ENCODE data around the gene IZUMO4. TPM values are rescaled to one million over a fixed set of nuclear protein-coding genes. Genes with fewer than 3 reads are reported as not detected.

Gene IZUMO4
- total and polyA plus RNA-seq, 4 donors, result 1.2 to 1.4 (median 1.2) TPM

DNA sequence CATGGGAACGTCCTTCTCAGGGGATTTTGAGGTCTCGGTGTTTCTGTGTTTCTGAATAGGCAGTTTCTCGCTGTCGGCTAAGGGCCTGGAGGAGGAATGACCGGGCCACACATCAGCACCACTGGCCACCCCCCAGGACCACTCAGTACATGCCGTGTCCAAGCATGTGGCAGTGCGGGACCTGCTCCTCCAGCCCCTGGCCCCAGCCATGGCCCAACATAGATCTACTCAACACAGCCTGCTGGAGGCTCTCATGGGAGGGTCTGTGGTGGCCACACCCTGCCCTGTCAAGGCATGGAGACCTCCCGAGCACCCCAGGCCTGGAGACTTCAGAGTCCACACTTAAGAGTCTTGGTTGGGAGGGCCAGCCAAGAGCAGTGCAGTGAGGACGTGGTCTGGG lies 17.5 kb downstream of the IZUMO4 start:
- Histone ChIP-seq H3K36me3 (ENCODE audit: control insufficient read depth in 4 of 4, insufficient read depth in 3 of 4, low read depth in 1 of 4, low read length in 3 of 4) (peaks cover 47 to 96% (median 68%) of the 10 kb centered on the region in 4 donors), H3K27ac (ENCODE audit: low read depth in 1 of 2, low read length in 2 of 2) (no peak overlapping the region), H3K27me3 (ENCODE audit: control insufficient read depth in 4 of 4, insufficient read depth in 4 of 4, low read length in 3 of 4) (no peaks in the 10 kb centered on the region), H3K4me3 (ENCODE audit: low read depth in 1 of 3, low read length in 3 of 3) (no peak overlapping the region), H3K9me3 (ENCODE audit: control insufficient read depth in 4 of 4, low read length in 3 of 4) (no peaks in the 10 kb centered on the region), H3K4me1 (ENCODE audit: control insufficient read depth in 4 of 4, insufficient read depth in 4 of 4, low read length in 3 of 4) (no peaks in the 10 kb centered on the region), H3K9ac (ENCODE audit: low read depth in 1 of 2, low read length in 2 of 2) (no peak overlapping the region)
- TF ChIP-seq HNF4A (conservative IDR thresholded peaks at IDR 0.05) (no peak), SP1 (IDR thresholded peaks at IDR 0.05) (no peak), NR2F2 (IDR thresholded peaks at IDR 0.05) (no peak)
- WGBS, result 95% methylated on average over 9 of the region's 9 CpGs
- no peak for DNase-seq (ENCODE audit: low spot score)

DNA sequence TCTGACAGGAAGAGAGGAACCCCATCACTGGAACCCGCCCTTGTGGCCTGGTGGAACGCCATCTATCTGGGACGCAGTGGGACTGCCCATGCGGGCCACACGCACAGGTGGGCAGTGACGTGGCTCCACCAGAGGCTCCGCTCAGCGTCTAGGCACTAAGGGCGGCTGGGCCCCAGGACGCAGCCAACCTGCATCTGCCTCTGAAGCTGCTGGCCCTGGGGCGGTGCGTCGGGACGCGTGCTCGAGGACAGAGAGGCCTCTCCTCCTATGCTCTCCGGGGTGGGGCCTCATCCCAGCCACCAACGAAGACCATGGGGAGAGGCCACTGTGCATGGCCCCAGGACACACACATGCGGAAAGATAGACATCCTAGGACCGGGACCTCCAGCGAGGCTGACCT lies 18.1 kb downstream of the IZUMO4 start:
- Histone ChIP-seq H3K27me3 (ENCODE audit: control insufficient read depth in 4 of 4, insufficient read depth in 4 of 4, low read length in 3 of 4) (no peaks in the 10 kb centered on the region), H3K9ac (ENCODE audit: low read depth in 1 of 2, low read length in 2 of 2) (no peak overlapping the region), H3K27ac (ENCODE audit: low read depth in 1 of 2, low read length in 2 of 2) (no peak overlapping the region), H3K4me3 (ENCODE audit: low read depth in 1 of 3, low read length in 3 of 3) (no peak overlapping the region), H3K9me3 (ENCODE audit: control insufficient read depth in 4 of 4, low read length in 3 of 4) (no peaks in the 10 kb centered on the region), H3K36me3 (ENCODE audit: control insufficient read depth in 4 of 4, insufficient read depth in 3 of 4, low read depth in 1 of 4, low read length in 3 of 4) (peaks cover 46 to 93% (median 62%) of the 10 kb centered on the region in 4 donors), H3K4me1 (ENCODE audit: control insufficient read depth in 4 of 4, insufficient read depth in 4 of 4, low read length in 3 of 4) (no peaks in the 10 kb centered on the region)
- no peak for DNase-seq (ENCODE audit: low spot score)
- WGBS, result 96% methylated on average over 21 of the region's 21 CpGs
- TF ChIP-seq NR2F2 (IDR thresholded peaks at IDR 0.05), result no peak
- TF ChIP-seq GABPA (IDR thresholded peaks at IDR 0.05 in 1 of 2, conservative IDR thresholded peaks at IDR 0.05 in 1 of 2), result no peak
- no peak for TF ChIP-seq ATF3 (IDR thresholded peaks at IDR 0.05)
- TF ChIP-seq EGR1 (IDR thresholded peaks at IDR 0.05; ENCODE audit: low read depth in 2 of 2), result no peak
- no peak for TF ChIP-seq TAF1 (conservative IDR thresholded peaks at IDR 0.05)
- no peak for TF ChIP-seq CTCF (IDR thresholded peaks at IDR 0.05; ENCODE audit: low read depth, low read length, missing input control)
- no peak for TF ChIP-seq RAD21 (IDR thresholded peaks at IDR 0.05)
- TF ChIP-seq, protein P1, sequence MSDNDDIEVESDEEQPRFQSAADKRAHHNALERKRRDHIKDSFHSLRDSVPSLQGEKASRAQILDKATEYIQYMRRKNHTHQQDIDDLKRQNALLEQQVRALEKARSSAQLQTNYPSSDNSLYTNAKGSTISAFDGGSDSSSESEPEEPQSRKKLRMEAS (IDR thresholded peaks at IDR 0.05), result no peak
- no peak for TF ChIP-seq JUND (IDR thresholded peaks at IDR 0.05)
- no peak for TF ChIP-seq YY1 (IDR thresholded peaks at IDR 0.05)
- TF ChIP-seq HNF4A (conservative IDR thresholded peaks at IDR 0.05), result no peak
- TF ChIP-seq FOXA2 (IDR thresholded peaks at IDR 0.05), result no peak

GRCh38 chr19:2115324-2115723 lies 18.6 kb downstream of the IZUMO4 start:
- Histone ChIP-seq H3K9me3 (ENCODE audit: control insufficient read depth in 4 of 4, low read length in 3 of 4) (no peaks in the 10 kb centered on the region), H3K9ac (ENCODE audit: low read depth in 1 of 2, low read length in 2 of 2) (no peak overlapping the region), H3K4me3 (ENCODE audit: low read depth in 1 of 3, low read length in 3 of 3) (no peak overlapping the region), H3K27me3 (ENCODE audit: control insufficient read depth in 4 of 4, insufficient read depth in 4 of 4, low read length in 3 of 4) (no peaks in the 10 kb centered on the region), H3K27ac (ENCODE audit: low read depth in 1 of 2, low read length in 2 of 2) (no peak overlapping the region), H3K4me1 (ENCODE audit: control insufficient read depth in 4 of 4, insufficient read depth in 4 of 4, low read length in 3 of 4) (no peaks in the 10 kb centered on the region), H3K36me3 (ENCODE audit: control insufficient read depth in 4 of 4, insufficient read depth in 3 of 4, low read depth in 1 of 4, low read length in 3 of 4) (peaks cover 46 to 93% (median 59%) of the 10 kb centered on the region in 4 donors)
- DNase-seq (ENCODE audit: low spot score), result no peak
- TF ChIP-seq EGR1 (IDR thresholded peaks at IDR 0.05; ENCODE audit: low read depth in 2 of 2) (no peak), ZBTB33 (IDR thresholded peaks at IDR 0.05) (no peak), YY1 (IDR thresholded peaks at IDR 0.05) (no peak), GABPA (IDR thresholded peaks at IDR 0.05 in 1 of 2, conservative IDR thresholded peaks at IDR 0.05 in 1 of 2) (no peak), HNF4A (conservative IDR thresholded peaks at IDR 0.05) (no peak), TAF1 (conservative IDR thresholded peaks at IDR 0.05) (no peak), FOXA2 (IDR thresholded peaks at IDR 0.05) (no peak), NR2F2 (IDR thresholded peaks at IDR 0.05) (no peak), FOXA1 (IDR thresholded peaks at IDR 0.05) (no peak)
- TF ChIP-seq, protein P1 (IDR thresholded peaks at IDR 0.05), result no peak
- WGBS, result 98% methylated on average over 25 of the region's 25 CpGs

All from liver (tissue), 9 donors.